Trophoblast cell (in vitro differentiated cells and primary cell): ENCODE data around the gene UBE2Z.
A peak's percentile ranks its signal among the peaks of the same experiment; 100 is the strongest.

Source experiments
- DNase-seq, 2 donors: peaks; one replicate each; pipeline ENCODE4 v3.0.0-alpha.2; 2016
- H2AFZ ChIP-seq: 2 replicates; pipeline ENCODE4 v1.6.1; 2013; ENCODE audit warnings: low read length, moderate library complexity, mild to moderate bottlenecking; ENCODE audit not compliant: insufficient read depth, poor library complexity
- H2AK5ac ChIP-seq: 2 replicates; pipeline ENCODE4 v1.6.1; 2013; ENCODE audit warnings: mild to moderate bottlenecking, low read length
- H2BK120ac ChIP-seq: 2 replicates; pipeline ENCODE4 v1.6.1; 2013; ENCODE audit warnings: low read length, mild to moderate bottlenecking, moderate library complexity; ENCODE audit not compliant: insufficient read depth, poor library complexity
- H2BK12ac ChIP-seq: 2 replicates; pipeline ENCODE4 v1.6.1; 2013; ENCODE audit warnings: mild to moderate bottlenecking, low read length, moderate library complexity
- H2BK5ac ChIP-seq: 2 replicates; pipeline ENCODE4 v1.6.1; 2013; ENCODE audit warnings: low read length, low read depth, moderate library complexity, mild to moderate bottlenecking; ENCODE audit not compliant: poor library complexity
- H3K14ac ChIP-seq: 2 replicates; pipeline ENCODE4 v1.6.1; 2013; ENCODE audit warnings: mild to moderate bottlenecking, low read length
- H3K18ac ChIP-seq: 2 replicates; pipeline ENCODE4 v1.6.1; 2013; ENCODE audit warnings: mild to moderate bottlenecking, low read length
- H3K23ac ChIP-seq: 2 replicates; pipeline ENCODE4 v1.6.1; 2013; ENCODE audit warnings: low read length
- H3K27ac ChIP-seq: 2 replicates; pipeline ENCODE4 v1.5.1; 2013; ENCODE audit warnings: low read depth, mild to moderate bottlenecking, inconsistent platforms, low read length, moderate library complexity
- H3K27me3 ChIP-seq: 2 replicates; pipeline ENCODE4 v1.6.1; 2013; ENCODE audit warnings: inconsistent platforms, mild to moderate bottlenecking, low read length, moderate library complexity; ENCODE audit not compliant: insufficient read depth
- H3K36me3 ChIP-seq, 2 experiments: 1 replicate in 1 of 2; 2 replicates in 1 of 2; pipeline ENCODE4 v1.6.1; 2013; ENCODE audit warnings: low read length in 2 of 2, mild to moderate bottlenecking in 2 of 2, moderate library complexity in 1 of 2; ENCODE audit not compliant: insufficient read depth in 2 of 2, control insufficient read depth in 1 of 2
- H3K4ac ChIP-seq: 2 replicates; pipeline ENCODE4 v1.6.1; 2013; ENCODE audit warnings: low read depth, mild to moderate bottlenecking, low read length, moderate library complexity
- H3K4me1 ChIP-seq, 2 experiments: 1 replicate in 1 of 2; 2 replicates in 1 of 2; pipeline ENCODE4 v1.6.1; 2013; ENCODE audit warnings: low read length in 2 of 2, mild to moderate bottlenecking in 2 of 2, moderate library complexity in 1 of 2; ENCODE audit not compliant: insufficient read depth in 2 of 2, control insufficient read depth in 1 of 2
- H3K4me2 ChIP-seq: 2 replicates; pipeline ENCODE4 v1.6.1; 2013; ENCODE audit warnings: inconsistent platforms, mild to moderate bottlenecking, low read length, moderate library complexity
- H3K4me3 ChIP-seq: 2 replicates; pipeline ENCODE4 v1.5.1; 2013; ENCODE audit warnings: mild to moderate bottlenecking, low read depth, low read length, inconsistent platforms
- H3K79me1 ChIP-seq: one replicate; pipeline ENCODE4 v1.6.1; 2013; ENCODE audit warnings: low read length
- H3K79me2 ChIP-seq: 2 replicates; pipeline ENCODE4 v1.6.1; 2013; ENCODE audit warnings: low read length, mild to moderate bottlenecking; ENCODE audit not compliant: control insufficient read depth, insufficient read depth, poor library complexity
- H3K9ac ChIP-seq: 2 replicates; pipeline ENCODE4 v1.6.1; 2013; ENCODE audit warnings: mild to moderate bottlenecking, low read length
- H3K9me3 ChIP-seq: 2 replicates; pipeline ENCODE4 v1.6.1; 2013; ENCODE audit warnings: low read depth, mild to moderate bottlenecking, control low read depth, inconsistent platforms, low read length; ENCODE audit not compliant: insufficient read depth
- H4K12ac ChIP-seq: 2 replicates; pipeline ENCODE4 v1.6.1; 2013; ENCODE audit warnings: low read depth, mild to moderate bottlenecking, low read length, moderate library complexity
- H4K8ac ChIP-seq: 2 replicates; pipeline ENCODE4 v1.6.1; 2013; ENCODE audit warnings: low read depth, mild to moderate bottlenecking, low read length, moderate library complexity
- H4K91ac ChIP-seq: one replicate; pipeline ENCODE4 v1.6.1; 2013; ENCODE audit warnings: low read depth, mild to moderate bottlenecking, low read length, moderate library complexity
- WGBS: extraction: QIAGEN DNeasy Blood & Tissue Kit; methylation state at CpG from one replicate; pipeline ENCODE4 v1.1.7; 2013; ENCODE audit warnings: missing lambda C conversion rate; ENCODE audit not compliant: insufficient read length, insufficient coverage; ENCODE audit errors: extremely low coverage; 5-methylcytosine and 5-hydroxymethylcytosine counted together

The UBE2Z gene

GRCh38 chr17:48951572-48951971 is 43.4 kb downstream of the UBE2Z start:
- Histone ChIP-seq H3K23ac (no peak overlapping the region), H3K9ac (no peak overlapping the region), H3K79me2 (no peaks in the 10 kb centered on the region), H3K9me3 (no peaks in the 10 kb centered on the region), H2AFZ (no peak overlapping the region), H3K14ac (no peak overlapping the region), H4K91ac (no peak overlapping the region), H2BK5ac (no peak overlapping the region), H3K79me1 (no peaks in the 10 kb centered on the region), H3K4ac (no peak overlapping the region), H4K8ac (no peak overlapping the region), H4K12ac (no peak overlapping the region), H3K27me3 (no peaks in the 10 kb centered on the region), H3K36me3 (no peaks in the 10 kb centered on the region), H3K18ac (no peak overlapping the region), H3K27ac (no peak overlapping the region), H3K4me3 (no peak overlapping the region), H3K4me2 (no peak overlapping the region), H2AK5ac (no peak overlapping the region), H2BK120ac (no peak overlapping the region), H3K4me1 (peaks cover 0 to 4% of the 10 kb centered on the region in 2 experiments), H2BK12ac (no peak overlapping the region)
- no peak for DNase-seq
- no CpG with 5 or more reads among the region's 5 CpGs for WGBS

DNA sequence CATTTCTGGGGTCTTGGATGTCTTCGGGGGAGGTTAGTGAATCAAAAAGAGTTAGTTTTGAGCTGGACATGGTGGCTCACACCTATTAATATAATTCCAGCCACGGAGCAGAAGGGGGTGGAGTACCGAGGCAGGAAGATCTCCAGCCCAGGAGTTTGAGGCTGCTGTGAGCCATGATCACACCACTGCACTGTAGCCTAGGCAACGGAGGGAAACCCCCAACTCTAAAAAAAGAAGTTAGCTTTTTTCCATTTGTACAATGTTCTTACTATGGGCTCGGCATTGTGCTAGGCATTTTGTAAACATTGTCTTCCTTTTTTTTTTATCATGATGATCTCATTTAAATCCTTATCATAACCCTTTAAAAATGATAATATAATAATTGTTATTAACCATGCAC is 44.7 kb downstream of the UBE2Z start:
- Histone ChIP-seq H3K4me1 (peaks cover 0 to 4% of the 10 kb centered on the region in 2 experiments), H2BK120ac (no peak overlapping the region), H3K79me2 (no peaks in the 10 kb centered on the region), H4K8ac (no peak overlapping the region), H3K14ac (no peak overlapping the region), H4K12ac (no peak overlapping the region), H3K79me1 (no peaks in the 10 kb centered on the region), H3K4ac (no peak overlapping the region), H2AFZ (no peak overlapping the region), H2BK12ac (no peak overlapping the region), H2AK5ac (no peak overlapping the region), H3K23ac (no peak overlapping the region), H3K27ac (no peak overlapping the region), H3K4me2 (no peak overlapping the region), H3K4me3 (no peak overlapping the region), H2BK5ac (no peak overlapping the region), H3K27me3 (no peaks in the 10 kb centered on the region), H3K18ac (no peak overlapping the region), H3K9me3 (no peaks in the 10 kb centered on the region), H3K36me3 (no peaks in the 10 kb centered on the region), H3K9ac (no peak overlapping the region), H4K91ac (no peak overlapping the region)
- WGBS = no CpG with 5 or more reads among the region's 5 CpGs
- DNase-seq = no peak

DNA sequence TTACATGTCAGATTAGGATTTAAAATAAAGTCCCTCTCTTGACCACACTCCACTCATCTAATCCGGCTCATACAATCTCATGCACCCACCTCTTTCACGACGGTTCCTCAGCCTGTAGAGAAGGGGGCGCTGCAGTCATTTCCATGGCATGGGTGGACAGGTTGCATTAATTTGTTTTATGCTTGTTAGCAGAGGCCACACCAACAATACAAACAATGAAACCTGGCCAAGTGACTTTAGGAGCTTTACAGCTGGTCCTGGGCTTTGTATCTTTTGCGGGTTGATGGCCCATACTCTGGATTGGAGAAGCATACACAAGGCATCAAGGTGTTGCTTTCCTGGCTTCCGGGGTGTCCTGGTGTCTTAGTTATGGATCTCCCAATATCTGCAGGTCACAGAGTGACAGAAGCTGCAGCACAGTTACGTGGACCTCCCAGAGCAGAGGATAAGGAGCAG is 46.1 kb downstream of the UBE2Z start:
- H4K91ac ChIP-seq = no peak overlapping the region
- peaks cover 0 to 4% of the 10 kb centered on the region in 2 experiments for H3K4me1 ChIP-seq
- no peak overlapping the region for H3K14ac ChIP-seq
- no peak overlapping the region for H4K12ac ChIP-seq
- peak overlapping the region; percentile 43 for H4K8ac ChIP-seq
- no peaks in the 10 kb centered on the region for H3K79me2 ChIP-seq
- no peak overlapping the region for H3K4me3 ChIP-seq
- H3K4ac ChIP-seq = no peak overlapping the region
- H3K9me3 ChIP-seq = no peaks in the 10 kb centered on the region
- H3K36me3 ChIP-seq = no peaks in the 10 kb centered on the region
- H2AFZ ChIP-seq = no peak overlapping the region
- H3K23ac ChIP-seq = no peak overlapping the region
- H2BK12ac ChIP-seq = no peak overlapping the region
- no peak overlapping the region for H3K18ac ChIP-seq
- H2BK120ac ChIP-seq = no peak overlapping the region
- H3K4me2 ChIP-seq = no peak overlapping the region
- H3K27me3 ChIP-seq = no peaks in the 10 kb centered on the region
- H3K27ac ChIP-seq = no peak overlapping the region
- H2AK5ac ChIP-seq = peak overlapping the region; percentile 90
- no peak overlapping the region for H3K9ac ChIP-seq
- DNase-seq = no peak
- no CpG with 5 or more reads among the region's 7 CpGs for WGBS
- no peaks in the 10 kb centered on the region for H3K79me1 ChIP-seq
- H2BK5ac ChIP-seq = no peak overlapping the region

DNA sequence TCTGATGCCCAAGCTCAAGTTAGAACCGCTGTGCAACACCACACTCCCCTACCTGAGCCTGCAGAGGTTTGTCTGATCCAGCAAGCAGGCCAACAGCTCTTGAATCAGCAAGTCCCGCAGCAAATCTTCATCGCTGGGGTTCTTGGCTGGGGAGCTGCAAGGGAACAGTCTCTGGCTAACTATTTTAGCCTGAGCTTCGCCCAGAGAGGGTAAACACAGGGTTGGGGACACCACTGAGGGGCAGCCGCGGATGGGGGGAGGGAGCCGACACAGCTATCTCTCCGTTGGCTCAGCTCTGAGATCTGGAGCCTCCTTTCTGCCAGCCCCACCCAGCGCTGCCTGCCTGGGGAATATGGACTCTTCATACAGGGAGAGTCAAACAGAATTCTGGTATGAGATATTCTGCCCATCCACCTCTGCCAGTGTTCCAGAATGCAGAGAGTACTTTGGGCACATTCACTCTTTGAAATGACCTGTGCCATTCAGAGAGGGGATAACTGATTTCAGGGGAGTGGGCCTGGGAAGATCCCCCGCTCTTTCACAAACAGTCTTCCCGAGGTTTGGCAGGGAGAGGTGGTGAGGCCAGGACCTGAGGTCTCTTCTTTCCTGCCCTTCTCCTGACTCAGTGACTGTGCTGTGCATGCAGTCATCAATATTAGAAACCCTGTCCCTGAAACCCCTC is 52.8 kb downstream of the UBE2Z start:
- Histone ChIP-seq H4K91ac (peak overlapping the region; percentile 88), H3K18ac (peak overlapping the region; percentile 35), H2AFZ (peak overlapping the region; percentile 23), H3K36me3 (no peaks in the 10 kb centered on the region), H3K9me3 (no peaks in the 10 kb centered on the region), H3K4me1 (peaks cover 18 to 19% of the 10 kb centered on the region in 2 experiments), H3K4me2 (no peak overlapping the region), H3K79me2 (no peaks in the 10 kb centered on the region), H4K8ac (peak overlapping the region; percentile 78), H3K14ac (peak overlapping the region; percentile 61), H3K4ac (peak overlapping the region; percentile 48), H2AK5ac (peak overlapping the region; percentile 48), H4K12ac (peak overlapping the region; percentile 12), H3K79me1 (peaks cover 14% of the 10 kb centered on the region), H2BK120ac (peak overlapping the region; percentile 44), H2BK12ac (peak overlapping the region; percentile 69), H3K27ac (no peak overlapping the region), H3K9ac (no peak overlapping the region), H3K23ac (no peak overlapping the region), H2BK5ac (peak overlapping the region; percentile 12), H3K4me3 (no peak overlapping the region), H3K27me3 (no peaks in the 10 kb centered on the region)
- WGBS = no CpG with 5 or more reads among the region's 11 CpGs
- no peak for DNase-seq
